CD4-positive, alpha-beta T cell treated with Interleukin-17A for 1 hour (primary cell): ENCODE data around the gene SNED1.

Experiments used
- DNase-seq: peaks from one replicate; pipeline ENCODE4 v3.0.0-alpha.2; 2020

The SNED1 gene

DNA sequence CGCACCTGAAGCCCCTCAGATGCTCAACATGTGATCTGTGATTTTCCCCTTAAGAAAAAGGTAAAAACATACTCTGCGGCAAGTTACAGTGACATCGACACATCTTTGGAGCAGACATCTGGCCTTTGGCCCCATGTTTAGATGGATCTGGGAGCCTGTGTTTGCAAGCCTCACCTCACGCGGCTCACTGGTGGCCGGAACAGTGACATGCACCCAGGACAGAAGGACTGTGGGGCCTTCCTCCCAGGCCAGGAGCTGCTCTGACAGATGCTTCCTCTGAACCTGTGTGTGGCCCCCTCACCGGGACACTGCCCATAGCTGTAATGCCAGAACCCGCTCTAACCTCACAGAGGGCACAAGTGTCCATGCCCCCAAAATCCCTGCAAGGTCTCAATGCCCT, 137.8 kb downstream of the SNED1 start:
- no peak for DNase-seq

DNA sequence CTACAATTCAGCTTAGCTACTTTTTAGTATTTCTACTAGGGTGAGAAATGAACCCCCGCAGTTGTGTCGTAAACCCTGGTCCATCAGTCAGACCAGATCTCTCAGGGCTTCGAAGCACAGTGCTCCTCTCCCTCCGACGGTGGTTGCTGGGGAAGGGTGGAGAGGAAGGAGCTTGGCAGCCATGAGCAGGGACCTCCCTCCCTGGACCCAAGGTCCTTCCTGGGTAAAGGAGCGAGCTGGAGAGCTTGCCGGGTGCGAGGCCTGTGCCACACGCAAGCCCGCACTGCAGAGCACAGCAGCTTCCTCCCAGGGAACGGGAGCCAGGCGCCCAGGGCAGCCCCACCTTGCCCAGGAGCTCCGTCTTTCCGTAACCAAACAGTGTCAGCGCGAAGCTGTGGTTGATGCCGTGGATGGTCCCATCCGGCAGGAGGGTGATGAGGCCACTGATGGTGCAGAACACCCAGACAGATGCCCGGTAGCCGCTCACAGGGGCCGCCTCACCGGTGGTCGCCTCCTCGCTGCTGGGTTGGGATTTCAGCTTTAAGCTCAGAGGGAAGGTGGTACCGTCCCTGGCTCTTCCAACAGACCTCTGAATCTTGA, 138.3 kb downstream of the SNED1 start:
- no peak for DNase-seq

DNA sequence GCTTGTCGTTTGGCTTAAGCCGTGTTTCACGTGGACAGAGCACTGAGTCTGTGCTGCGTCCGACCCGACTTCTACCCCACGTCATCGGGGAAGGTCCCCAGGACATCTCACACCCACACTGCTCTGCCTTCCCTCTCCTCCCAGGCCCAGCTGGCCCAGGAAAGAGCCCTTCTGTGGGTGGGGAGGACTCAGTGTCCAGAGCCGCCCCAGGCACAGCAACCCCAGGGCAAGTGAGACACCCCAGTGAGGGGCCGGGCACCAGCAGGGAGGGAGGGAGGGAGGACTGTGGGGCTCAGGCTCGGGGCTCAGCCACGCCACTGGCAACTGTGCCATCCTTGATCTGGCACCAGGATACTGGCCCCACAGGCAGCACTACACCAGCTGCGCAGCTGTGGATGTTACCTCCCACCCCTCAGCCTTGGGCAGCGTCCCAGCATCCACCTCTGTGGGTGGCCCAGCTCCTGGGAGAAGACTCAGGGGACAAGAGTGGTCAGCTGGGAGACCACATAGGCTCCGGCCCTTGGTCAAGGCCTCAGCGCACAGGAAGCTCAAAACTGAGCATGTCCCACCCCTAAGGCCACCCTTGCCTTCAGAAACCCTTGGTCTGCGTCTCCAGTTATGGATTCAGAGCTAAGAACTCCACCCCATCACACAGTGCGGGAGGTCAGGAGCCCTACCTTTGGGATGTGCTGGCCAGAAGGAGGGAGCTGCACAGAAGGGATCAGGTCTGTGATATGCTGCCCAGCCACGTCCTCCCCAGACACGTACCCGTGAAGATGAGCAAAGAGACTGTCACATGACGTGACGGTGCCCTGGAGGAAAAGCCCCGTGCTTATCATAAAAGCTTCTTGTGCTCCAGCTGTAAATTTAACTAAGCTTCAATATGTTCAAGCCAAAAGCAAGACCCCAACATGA, 139.1 kb downstream of the SNED1 start:
- DNase-seq: no peak

DNA sequence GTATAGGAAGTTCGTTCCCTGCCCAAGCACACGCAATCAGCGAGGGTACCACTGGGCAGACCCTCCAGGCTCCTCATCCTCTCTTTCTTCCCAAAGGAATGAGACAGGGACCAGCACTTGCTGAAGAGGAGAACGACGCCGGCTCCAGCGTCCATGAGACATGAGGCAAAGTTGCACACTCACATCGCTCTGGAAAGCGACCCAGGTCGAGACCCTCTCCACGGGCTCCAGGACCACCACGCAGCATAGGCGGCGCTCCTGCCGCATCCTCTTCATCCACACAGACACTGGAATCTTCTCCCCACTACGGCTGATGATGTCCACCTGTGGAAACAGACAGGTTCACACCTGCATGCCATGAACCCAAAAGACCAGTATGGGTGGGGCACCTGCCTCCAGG, 140.1 kb downstream of the SNED1 start:
- no peak for DNase-seq

DNA sequence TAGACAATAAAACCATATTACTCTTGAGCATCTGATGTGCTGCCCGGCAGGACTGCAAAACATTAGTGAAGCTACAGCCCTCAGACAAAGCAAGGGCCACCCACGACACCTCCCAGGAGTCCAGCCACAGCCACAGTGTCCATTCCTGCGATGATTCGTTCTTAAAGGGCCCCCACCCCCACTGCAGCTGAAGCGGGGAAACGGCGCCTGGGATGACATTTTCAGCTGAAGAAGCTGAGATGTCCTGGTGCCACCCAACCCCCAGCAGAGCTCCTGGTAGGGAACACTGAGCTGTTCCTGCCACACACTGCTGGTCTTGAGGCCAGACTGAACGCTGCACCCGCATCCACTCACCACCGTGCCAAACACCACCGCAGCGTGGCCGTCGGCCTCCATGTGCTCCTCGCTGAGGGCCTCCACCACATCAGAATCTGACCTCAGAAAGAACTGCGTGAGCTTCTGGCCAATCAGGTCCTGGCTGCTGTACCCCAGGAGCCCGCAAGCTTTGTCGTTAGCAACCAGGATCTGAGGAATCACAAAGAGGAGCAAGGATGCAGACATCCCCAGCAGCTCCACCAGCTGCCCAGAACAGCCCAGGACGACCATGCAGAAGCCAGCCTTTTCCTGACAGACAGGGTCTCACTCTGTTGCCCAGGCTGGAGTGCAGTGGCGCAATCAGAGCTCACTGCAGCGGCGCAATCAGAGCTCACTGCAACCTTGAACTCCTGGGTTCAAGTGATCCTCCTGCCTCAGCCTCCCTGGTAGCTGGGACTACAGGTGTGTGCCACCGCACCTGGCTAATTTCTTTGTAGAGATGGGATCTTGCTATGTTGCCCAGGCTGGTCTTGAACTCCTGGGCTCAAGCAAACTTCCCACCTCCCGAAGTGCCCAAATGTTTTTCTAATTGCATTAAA, 141.4 kb downstream of the SNED1 start:
- no peak for DNase-seq

DNA sequence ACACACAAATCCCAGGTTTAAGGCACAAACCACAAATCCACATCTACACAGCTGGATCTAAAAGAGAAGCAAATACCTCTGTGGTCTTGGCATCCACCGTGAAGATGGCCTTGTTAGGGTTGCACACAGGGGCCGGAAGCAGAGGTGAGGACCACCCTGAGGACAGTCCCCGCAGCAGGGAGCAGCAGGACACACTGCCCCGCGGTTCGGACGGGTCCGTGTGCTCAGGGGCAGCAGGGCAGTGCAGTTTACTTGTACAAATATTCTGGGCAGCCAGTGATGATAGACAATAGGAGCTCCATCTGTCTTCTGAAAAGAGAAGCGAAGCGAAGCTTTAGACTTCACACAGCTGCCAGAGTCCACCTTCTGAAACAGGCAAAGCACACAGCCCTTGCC, 142.0 kb downstream of the SNED1 start:
- DNase-seq: no peak

DNA sequence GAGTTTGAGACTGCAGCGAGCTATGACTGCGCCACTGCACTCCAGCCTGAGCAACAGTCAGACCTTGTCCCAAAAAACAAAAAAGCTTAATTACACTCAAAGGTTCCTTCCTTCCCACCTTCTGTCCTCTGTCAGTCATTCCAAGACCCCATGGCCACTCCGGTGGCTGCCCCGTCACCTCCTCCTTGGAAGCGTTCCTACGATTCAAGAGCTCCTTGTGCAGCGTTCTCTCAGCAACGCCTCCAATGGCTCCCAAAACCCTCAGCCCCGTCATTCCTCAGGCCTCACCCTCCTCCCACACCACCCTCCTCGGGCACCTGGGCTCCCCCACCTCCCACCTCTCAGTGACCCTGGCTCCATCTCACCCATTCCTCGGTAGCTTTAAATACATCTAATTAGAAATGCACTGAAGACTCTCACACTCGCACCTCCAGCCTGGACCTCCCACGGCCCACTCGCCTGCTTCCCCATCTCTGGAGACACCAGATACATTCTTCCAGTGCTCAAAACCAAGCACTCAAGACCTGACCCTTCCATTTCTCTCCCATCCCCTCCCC, 142.9 kb downstream of the SNED1 start:
- DNase-seq: no peak

DNA sequence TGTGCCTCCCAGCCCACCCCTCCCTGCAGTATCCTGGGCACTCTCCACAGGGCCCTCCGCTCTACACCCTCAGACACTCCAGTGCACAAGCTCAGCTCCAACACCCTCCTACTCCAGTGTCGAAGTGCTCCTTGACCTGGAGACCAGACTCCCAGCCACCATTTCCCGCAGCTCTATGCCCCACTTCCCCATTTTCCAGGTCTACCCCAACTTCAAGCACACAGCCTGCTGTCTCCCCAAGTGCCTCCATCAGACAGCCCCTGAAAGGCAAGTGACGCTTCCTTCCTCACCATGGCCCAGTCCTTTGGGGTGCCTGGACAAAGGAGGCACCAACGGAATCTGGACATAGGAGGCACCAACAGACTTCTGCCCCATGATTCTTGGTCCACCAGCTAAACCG, 143.6 kb downstream of the SNED1 start:
- DNase-seq: no peak

DNA sequence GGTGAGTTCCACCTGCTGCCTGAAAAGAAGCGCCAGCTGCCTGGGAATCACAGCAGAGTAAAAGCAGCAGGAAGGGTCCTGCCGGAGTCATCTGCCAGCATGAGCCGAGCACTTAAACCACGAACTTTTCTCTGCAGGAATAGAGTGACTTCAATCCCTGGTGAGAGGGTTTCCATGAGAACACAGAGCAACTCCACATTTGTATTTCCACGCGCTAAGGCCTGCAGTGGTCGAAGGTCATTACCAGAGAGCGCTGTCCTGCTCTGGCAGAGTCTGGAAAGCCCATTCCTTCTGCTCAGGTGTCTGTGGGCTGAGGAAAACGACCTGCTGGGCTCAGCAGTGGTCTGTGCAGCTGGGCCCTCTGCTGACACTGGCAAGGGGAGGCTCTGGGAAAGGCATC, 144.2 kb downstream of the SNED1 start:
- no peak for DNase-seq
